SU-DHL-6 (cell line): ENCODE results near the gene CACNG4.

ENCODE experiments used
- H2AFZ ChIP-seq: fragments of 200-600 bp; sonication (generic); 2 replicates; pipeline ENCODE4 v1.6.1; 2014; ENCODE audit warnings: low read depth, mild to moderate bottlenecking, moderate library complexity, mixed read lengths, antibody characterized with exemption, low read length; ENCODE audit not compliant: severe bottlenecking
- H3F3A ChIP-seq: fragments of 200-600 bp; shearing (Covaris generic); 2 replicates; pipeline ENCODE4 v1.6.0; 2016; ENCODE audit warnings: antibody characterized with exemption, mild to moderate bottlenecking; ENCODE audit not compliant: insufficient read depth
- H3K27ac ChIP-seq: fragments of 200-600 bp; sonication (generic); 2 replicates; pipeline ENCODE4 v1.5.1; 2016; ENCODE audit warnings: low read depth, mild to moderate bottlenecking, low read length, moderate library complexity, mixed read lengths
- H3K27me3 ChIP-seq: fragments of 200-600 bp; sonication (generic), shearing (Covaris generic); 2 replicates; pipeline ENCODE4 v1.6.0; 2014; ENCODE audit warnings: mild to moderate bottlenecking, low read length
- H3K36me3 ChIP-seq: fragments of 200-600 bp; sonication (generic); 2 replicates; pipeline ENCODE4 v1.6.1; 2014; ENCODE audit warnings: mild to moderate bottlenecking, low read length, mixed read lengths
- H3K4me2 ChIP-seq: fragments of 300-600, 200-600 bp; shearing (Covaris generic), sonication (generic); 2 replicates; pipeline ENCODE4 v1.6.0; 2014; ENCODE audit warnings: low read length, low read depth, mild to moderate bottlenecking; ENCODE audit not compliant: poor library complexity, severe bottlenecking
- H3K4me3 ChIP-seq: fragments of 200-600 bp; sonication (generic); 2 replicates; pipeline ENCODE4 v1.5.1; 2014; ENCODE audit warnings: antibody characterized with exemption, low read length, mild to moderate bottlenecking, mixed read lengths; ENCODE audit not compliant: insufficient read depth, poor library complexity, severe bottlenecking
- H3K79me2 ChIP-seq: fragments of 200-600 bp; sonication (generic); 2 replicates; pipeline ENCODE4 v1.6.1; 2014; ENCODE audit warnings: mild to moderate bottlenecking, low read length, moderate library complexity; ENCODE audit not compliant: insufficient read depth
- H3K9ac ChIP-seq: fragments of 200-600 bp; sonication (generic); 2 replicates; pipeline ENCODE4 v1.7.0; 2014; ENCODE audit warnings: mild to moderate bottlenecking, low read length
- H3K9me2 ChIP-seq: fragments of 200-600 bp; sonication (generic); replicated peaks from 2 replicates; pipeline ENCODE4 v1.6.1; 2014; ENCODE audit warnings: low read length; ENCODE audit not compliant: insufficient read depth
- H3K9me3 ChIP-seq: fragments of 200-600 bp; sonication (generic); 2 replicates; pipeline ENCODE4 v1.6.1; 2014; ENCODE audit warnings: low read length, mixed read lengths; ENCODE audit not compliant: insufficient read depth
- H4K20me1 ChIP-seq: fragments of 200-600 bp; sonication (generic); 2 replicates; pipeline ENCODE4 v1.6.1; 2014; ENCODE audit warnings: low read depth, mild to moderate bottlenecking, antibody characterized with exemption, low read length, moderate library complexity, mixed read lengths
- CTCF ChIP-seq: fragments of 200-600 bp; sonication (generic); IDR thresholded peaks from one replicate; pipeline ENCODE4 v1.5.1; 2017; ENCODE audit warnings: antibody characterized with exemption, mild to moderate bottlenecking, low read length, moderate library complexity; ENCODE audit not compliant: insufficient read depth, poor library complexity, severe bottlenecking
- EZH2phosphoT487 ChIP-seq: fragments of 200-600 bp; sonication (generic), shearing (Covaris generic); conservative IDR thresholded peaks from 2 replicates; pipeline ENCODE4 v1.6.1; 2018; ENCODE audit warnings: mild to moderate bottlenecking, antibody characterized with exemption, low read length, moderate library complexity, mixed read lengths

CACNG4 gene

GRCh38 chr17:67054011-67054591 lies 89.6 kb downstream of the CACNG4 start:
- H3K79me2 ChIP-seq, result no peaks in the 10 kb centered on the region
- H2AFZ ChIP-seq, result no peak overlapping the region
- no peak overlapping the region for H3K9ac ChIP-seq
- H3K9me2 ChIP-seq, result no peaks in the 10 kb centered on the region
- no peaks in the 10 kb centered on the region for H3F3A ChIP-seq
- TF ChIP-seq EZH2phosphoT487 (no peak), CTCF (no peak)
- H3K4me3 ChIP-seq, result no peak overlapping the region
- H3K4me2 ChIP-seq, result no peak overlapping the region
- H3K9me3 ChIP-seq, result 0 out of 2 replicates have a peak, but pooled peaks cover 2% of the 10 kb centered on the region
- H3K27me3 ChIP-seq, result no peaks in the 10 kb centered on the region
- no peaks in the 10 kb centered on the region for H3K36me3 ChIP-seq
- H4K20me1 ChIP-seq, result no peaks in the 10 kb centered on the region
- no peak overlapping the region for H3K27ac ChIP-seq

- H3K4me2 ChIP-seq, result no peak overlapping the region
- H2AFZ ChIP-seq, result no peak overlapping the region
- no peak overlapping the region for H3K27ac ChIP-seq
- H3K79me2 ChIP-seq, result no peaks in the 10 kb centered on the region
- H3F3A ChIP-seq, result no peaks in the 10 kb centered on the region
- no peaks in the 10 kb centered on the region for H4K20me1 ChIP-seq
- no peak overlapping the region for H3K9ac ChIP-seq
- TF ChIP-seq CTCF (no peak), EZH2phosphoT487 (no peak)
- H3K36me3 ChIP-seq, result no peaks in the 10 kb centered on the region
- H3K9me3 ChIP-seq, result no peaks in the 10 kb centered on the region
- no peaks in the 10 kb centered on the region for H3K27me3 ChIP-seq
- H3K9me2 ChIP-seq, result no peaks in the 10 kb centered on the region
- H3K4me3 ChIP-seq, result no peak overlapping the region
These were observed 90.1 kb downstream of the CACNG4 start for GRCh38 chr17:67054608-67055007.

GRCh38 chr17:67055041-67055443 lies 90.5 kb downstream of the CACNG4 start:
- Histone ChIP-seq H4K20me1 (no peaks in the 10 kb centered on the region), H3K9me2 (no peaks in the 10 kb centered on the region), H3K79me2 (no peaks in the 10 kb centered on the region), H3K36me3 (no peaks in the 10 kb centered on the region), H3K9ac (no peak overlapping the region), H3K27ac (no peak overlapping the region), H3K4me3 (no peak overlapping the region), H2AFZ (no peak overlapping the region), H3K4me2 (no peak overlapping the region), H3K27me3 (no peaks in the 10 kb centered on the region), H3K9me3 (no peaks in the 10 kb centered on the region), H3F3A (no peaks in the 10 kb centered on the region)
- TF ChIP-seq CTCF (no peak), EZH2phosphoT487 (no peak)
